Adrenal gland (tissue), 12 donors: ENCODE results near the gene ZNF888. TPM values are rescaled to one million over a fixed set of nuclear protein-coding genes. Genes with fewer than 3 reads are reported as not detected.

Source experiments
- DNase-seq, 7 donors: peaks; one replicate each; pipeline ENCODE4 v3.0.0-alpha.2; 2019 to 2020
- H3K27ac ChIP-seq, 5 donors: fragments of 200-600 bp; sonication (generic) in 4 of 5; 1 replicate in 3 of 5; 2 replicates in 2 of 5; pipeline versions ENCODE4 v1.5.1 to v1.8.0; 2016 to 2020; ENCODE audit warnings: mild to moderate bottlenecking in 1 of 5
- H3K27me3 ChIP-seq: fragments of 200-600 bp; 2 replicates; pipeline ENCODE4 v1.8.0; 2021
- H3K36me3 ChIP-seq, 2 donors: fragments of 200-600 bp; replicated peaks in 1 of 2; 1 replicate in 1 of 2; 2 replicates in 1 of 2; pipeline versions ENCODE4 v1.5.1 to v1.8.0; 2018 to 2022
- H3K4me1 ChIP-seq, 2 donors: fragments of 200-600 bp; replicated peaks in 1 of 2; 1 replicate in 1 of 2; 2 replicates in 1 of 2; pipeline versions ENCODE4 v1.5.1 to v1.8.0; 2018 to 2021
- H3K4me3 ChIP-seq, 4 donors: fragments of 200-600 bp; sonication (generic) in 3 of 4; one replicate each; pipeline ENCODE4 v1.5.1; 2016 to 2018
- H3K9me3 ChIP-seq, 3 donors: fragments of 200-600 bp; sonication (generic) in 1 of 3; replicated peaks in 1 of 3; 1 replicate in 2 of 3; 2 replicates in 1 of 3; pipeline versions ENCODE4 v1.5.1 to v1.8.0; 2016 to 2021
- CTCF ChIP-seq, 6 experiments: fragments of 450-650 bp in 4 of 6; fragments of 200-600 bp in 2 of 6; sonication (generic) in 1 of 6; IDR thresholded peaks; 1 replicate in 5 of 6; 2 replicates in 1 of 6; pipeline versions ENCODE4 v1.5.1 to v1.8.0; 2016 to 2021; ENCODE audit warnings: antibody characterized with exemption in 6 of 6, mild to moderate bottlenecking in 2 of 6, moderate library complexity in 1 of 6
- POLR2A ChIP-seq, 2 donors: fragments of 450-650 bp; IDR thresholded peaks; one replicate each; pipeline ENCODE4 v1.6.1; 2017; ENCODE audit warnings: antibody characterized with exemption in 2 of 2, mild to moderate bottlenecking in 2 of 2, moderate library complexity in 1 of 2
- WGBS, 4 donors: extraction: QIAGEN DNeasy Blood & Tissue Kit in 2 of 4; methylation state at CpG; one replicate each; pipeline versions ENCODE4 v1.1.5 to v1.1.7; 2013 to 2017; 5-methylcytosine and 5-hydroxymethylcytosine counted together
- intact Hi-C, 2 donors: fragments of 100-400 bp; cut with DNase I; formaldehyde crosslinking; loops; one replicate each; pipeline versions ENCODE4 v1.14.1 to v1.15.0; 2022 to 2023
- polyA plus RNA-seq, 3 donors: library from polyadenylated mRNA; stranded (reverse); fragments of 200-250 nt in 2 of 3; fragments of 350-450 nt in 1 of 3; fragmentation: Illumina TruSeq in 1 of 3; extraction: RNeasy Lipid Tissue Mini Kit (QIAGEN cat#74804) in 1 of 3; gene quantifications; one replicate each; pipeline ENCODE4 v1.2.3, GENCODE V29; 2013 to 2014
- total RNA-seq, 9 donors: library from RNA; depleted of rRNA in 4 of 9; stranded (reverse); fragments of >200 nt in 4 of 9; fragments of 120-200 nt in 1 of 9; fragmentation: NEBNext Ultra II Directional in 1 of 9; extraction: Animal tissue kit (Norgen Biotek cat#: 25700) in 1 of 9; gene quantifications; one replicate each; pipeline versions ENCODE4 v1.1.0 to v1.2.4, GENCODE V29; 2013 to 2023
- donor health status: healthy with polysubstance abuse.
- donor health status: Bipolar disorder and iron deficiency.
- donor health status: DM: yes; HTN: yes; CAD: no.
- donor health status: DM: no; HTN: no; CAD: no.
- donor health status: DM: no; HTN: no; CAD: no.
- donor health status: DM: yes; HTN: yes; CAD: no.

Gene ZNF888
- total and polyA plus RNA-seq, 12 donors = 2.2 to 9.0 (median 4.7) TPM

- H3K27me3 ChIP-seq = no peaks in the 10 kb centered on the region
- TF ChIP-seq CTCF (IDR thresholded peaks at IDR 0.05) (no peak), POLR2A (IDR thresholded peaks at IDR 0.05) (no peak)
- intact Hi-C loops = no loop called here
- no peak for DNase-seq
- 95 to 99% (median 97%) methylated on average over 10 of the region's 10 CpGs for WGBS, 4 donors
- H3K27ac ChIP-seq = no peak overlapping the region
- H3K4me3 ChIP-seq = no peak overlapping the region
- peaks cover 0 to 5% (median 0%) of the 10 kb centered on the region in 3 donors for H3K9me3 ChIP-seq
- H3K36me3 ChIP-seq = peaks cover 0 to 26% of the 10 kb centered on the region in 2 donors
- H3K4me1 ChIP-seq = peaks cover 3 to 6% of the 10 kb centered on the region in 2 donors
Measured at GRCh38 chr19:52956917-52957316, 33.7 kb upstream of the ZNF888 start.

- H3K9me3 ChIP-seq = peaks cover 4 to 58% (median 15%) of the 10 kb centered on the region in 3 donors
- no peak overlapping the region for H3K27ac ChIP-seq
- no peak overlapping the region for H3K4me3 ChIP-seq
- peaks cover 0 to 28% of the 10 kb centered on the region in 2 donors for H3K36me3 ChIP-seq
- intact Hi-C loops = no loop called here
- H3K4me1 ChIP-seq = no peaks in the 10 kb centered on the region
- no peaks in the 10 kb centered on the region for H3K27me3 ChIP-seq
- no peak for DNase-seq
- TF ChIP-seq POLR2A (IDR thresholded peaks at IDR 0.05) = no peak
- TF ChIP-seq CTCF (IDR thresholded peaks at IDR 0.05) = no peak
- 62 to 100% (median 98%) methylated on average over 1 of the region's 1 CpG for WGBS, 4 donors
Measured at GRCh38 chr19:52949422-52949821, 26.2 kb upstream of the ZNF888 start.

GRCh38 chr19:52948025-52948770 lies 25.0 kb upstream of the ZNF888 start:
- Histone ChIP-seq H3K9me3 (peaks cover 4 to 58% (median 15%) of the 10 kb centered on the region in 3 donors), H3K27me3 (no peaks in the 10 kb centered on the region), H3K36me3 (peaks cover 0 to 27% of the 10 kb centered on the region in 2 donors), H3K4me1 (peaks cover under 1 to 2% of the 10 kb centered on the region in 2 donors), H3K4me3 (no peak overlapping the region), H3K27ac (no peak overlapping the region)
- DNase-seq = no peak
- intact Hi-C loops = no loop called here
- WGBS, 4 donors = 91 to 97% (median 94%) methylated on average over 13 of the region's 13 CpGs
- TF ChIP-seq CTCF (IDR thresholded peaks at IDR 0.05) = no peak
- TF ChIP-seq POLR2A (IDR thresholded peaks at IDR 0.05) = no peak

GRCh38 chr19:52946322-52947310 lies 23.4 kb upstream of the ZNF888 start:
- intact Hi-C loops = no loop called here
- Histone ChIP-seq H3K27ac (no peak overlapping the region), H3K36me3 (peaks cover 0 to 13% of the 10 kb centered on the region in 2 donors), H3K4me1 (peaks cover 5 to 7% of the 10 kb centered on the region in 2 donors), H3K27me3 (no peaks in the 10 kb centered on the region), H3K4me3 (no peak overlapping the region), H3K9me3 (peaks cover 4 to 50% (median 15%) of the 10 kb centered on the region in 3 donors)
- WGBS, 4 donors = 32 to 43% (median 38%) methylated on average over 29 to 39 of the region's 39 CpGs
- peak in 2 of 7 donors; percentile 5 to 43 for DNase-seq
- no peak for TF ChIP-seq CTCF (IDR thresholded peaks at IDR 0.05)
- TF ChIP-seq POLR2A (IDR thresholded peaks at IDR 0.05) = no peak
